Measurements from ENCODE around the gene IRF7. TPM values are rescaled to one million over a fixed set of nuclear protein-coding genes. Genes with fewer than 3 reads are reported as not detected.

Gene IRF7
- total RNA-seq, 4 donors from 2014 or later, result 11.3 to 39.6 (median 14.2) TPM

DNA sequence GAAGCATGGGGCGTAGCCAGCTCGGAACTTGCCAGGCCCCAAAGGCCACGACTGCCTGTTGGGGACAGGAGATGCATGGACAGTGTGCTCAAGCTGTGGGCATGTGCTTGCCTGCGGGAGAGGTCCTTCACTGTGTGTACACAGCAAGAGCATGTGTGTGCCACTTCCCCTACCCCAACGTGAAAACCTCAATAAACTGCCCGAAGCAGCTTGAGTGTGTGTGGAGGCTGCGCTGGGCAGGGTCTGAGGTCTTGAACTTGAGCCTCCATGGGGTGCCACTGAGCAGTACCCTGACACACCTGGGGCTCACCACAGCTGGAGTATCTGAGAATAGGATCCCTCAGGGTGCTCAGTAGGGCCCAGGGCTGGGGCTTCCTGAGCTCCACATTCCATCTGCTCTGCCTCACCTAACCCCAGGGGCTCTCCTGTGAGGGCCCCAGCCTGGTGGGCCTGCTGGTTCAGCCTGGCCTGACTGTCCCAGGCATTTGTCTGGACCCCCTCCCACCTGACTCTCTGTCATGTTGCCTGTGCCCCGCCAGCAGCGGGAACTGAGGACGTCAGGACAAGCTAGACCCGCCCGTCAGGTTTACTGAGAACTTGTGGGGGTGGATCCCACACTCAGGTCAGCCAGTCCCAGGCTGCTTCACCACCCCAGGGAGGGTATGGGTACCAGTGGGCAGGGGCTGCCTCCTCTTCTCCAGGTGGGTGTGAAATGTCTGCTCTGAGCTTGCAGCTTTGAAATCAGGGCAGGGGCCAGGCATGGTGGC lies 51.8 kb downstream of the IRF7 start:
- Histone ChIP-seq H3K36me3 (no peaks in the 10 kb centered on the region), H3K4me1 (peaks cover 19 to 35% (median 33%) of the 10 kb centered on the region in 4 donors), H3K9me3 (no peaks in the 10 kb centered on the region), H3K27me3 (peaks cover 0 to 8% (median 0%) of the 10 kb centered on the region in 4 donors), H3K27ac (replicated peaks in 1 of 4) (no peak overlapping the region), H3K4me3 (no peak overlapping the region)
- TF ChIP-seq POLR2AphosphoS5 (IDR thresholded peaks at IDR 0.05) (no peak), EP300 (IDR thresholded peaks at IDR 0.05) (no peak), POLR2A (IDR thresholded peaks at IDR 0.05; ENCODE audit: low read depth) (no peak)
- TF ChIP-seq, protein P1, sequence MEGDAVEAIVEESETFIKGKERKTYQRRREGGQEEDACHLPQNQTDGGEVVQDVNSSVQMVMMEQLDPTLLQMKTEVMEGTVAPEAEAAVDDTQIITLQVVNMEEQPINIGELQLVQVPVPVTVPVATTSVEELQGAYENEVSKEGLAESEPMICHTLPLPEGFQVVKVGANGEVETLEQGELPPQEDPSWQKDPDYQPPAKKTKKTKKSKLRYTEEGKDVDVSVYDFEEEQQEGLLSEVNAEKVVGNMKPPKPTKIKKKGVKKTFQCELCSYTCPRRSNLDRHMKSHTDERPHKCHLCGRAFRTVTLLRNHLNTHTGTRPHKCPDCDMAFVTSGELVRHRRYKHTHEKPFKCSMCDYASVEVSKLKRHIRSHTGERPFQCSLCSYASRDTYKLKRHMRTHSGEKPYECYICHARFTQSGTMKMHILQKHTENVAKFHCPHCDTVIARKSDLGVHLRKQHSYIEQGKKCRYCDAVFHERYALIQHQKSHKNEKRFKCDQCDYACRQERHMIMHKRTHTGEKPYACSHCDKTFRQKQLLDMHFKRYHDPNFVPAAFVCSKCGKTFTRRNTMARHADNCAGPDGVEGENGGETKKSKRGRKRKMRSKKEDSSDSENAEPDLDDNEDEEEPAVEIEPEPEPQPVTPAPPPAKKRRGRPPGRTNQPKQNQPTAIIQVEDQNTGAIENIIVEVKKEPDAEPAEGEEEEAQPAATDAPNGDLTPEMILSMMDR (IDR thresholded peaks at IDR 0.05), result no peak
- WGBS, result 85% methylated on average over 6 of the region's 12 CpGs
- no peak for DNase-seq (ENCODE audit: extremely low spot score)
- intact Hi-C loops (cut with DNase I), result no loop called here

DNA sequence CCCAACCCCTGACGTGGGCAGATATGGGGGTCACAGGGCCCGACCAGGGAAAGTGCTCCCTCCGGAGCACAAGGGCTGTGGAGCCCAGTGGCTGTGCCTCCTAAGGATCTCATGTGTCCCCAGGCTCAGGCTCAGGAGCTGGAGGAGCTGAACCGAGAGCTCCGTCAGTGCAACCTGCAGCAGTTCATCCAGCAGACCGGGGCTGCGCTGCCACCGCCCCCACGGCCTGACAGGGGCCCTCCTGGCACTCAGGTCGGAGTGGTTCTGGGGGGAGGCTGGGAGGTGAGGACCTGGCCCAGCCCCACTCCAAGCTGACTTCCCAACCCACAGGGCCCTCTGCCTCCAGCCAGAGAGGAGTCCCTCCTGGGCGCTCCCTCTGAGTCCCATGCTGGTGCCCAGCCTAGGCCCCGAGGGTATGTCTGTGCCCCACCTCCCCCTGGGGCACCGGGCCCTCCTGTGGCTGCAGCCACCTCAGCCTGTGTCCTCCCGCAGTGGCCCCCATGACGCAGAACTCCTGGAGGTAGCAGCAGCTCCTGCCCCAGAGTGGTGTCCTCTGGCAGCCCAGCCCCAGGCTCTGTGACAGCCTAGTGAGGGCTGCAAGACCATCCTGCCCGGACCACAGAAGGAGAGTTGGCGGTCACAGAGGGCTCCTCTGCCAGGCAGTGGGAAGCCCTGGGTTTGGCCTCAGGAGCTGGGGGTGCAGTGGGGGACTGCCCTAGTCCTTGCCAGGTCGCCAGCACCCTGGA lies 52.5 kb downstream of the IRF7 start:
- Histone ChIP-seq H3K27me3 (peaks cover 0 to 16% (median 0%) of the 10 kb centered on the region in 4 donors), H3K27ac (replicated peaks in 1 of 4) (no peak overlapping the region), H3K9me3 (no peaks in the 10 kb centered on the region), H3K4me1 (peaks cover 17 to 33% (median 31%) of the 10 kb centered on the region in 4 donors), H3K4me3 (no peak overlapping the region), H3K36me3 (no peaks in the 10 kb centered on the region)
- no peak for DNase-seq (ENCODE audit: extremely low spot score)
- TF ChIP-seq POLR2AphosphoS5 (IDR thresholded peaks at IDR 0.05) (no peak), EP300 (IDR thresholded peaks at IDR 0.05) (no peak)
- 100% methylated on average over 1 of the region's 18 CpGs for WGBS
- intact Hi-C loops (cut with DNase I), result no loop called here

Small RNA genes lying within 50 kb of the gene (small RNA-seq; reads per million reads assigned to genes)
- gene MIR210, result 16.7 to 22.3 (median 21.1) reads per million in 3 donors

Other genes with a start within 250 kb of the IRF7 start
- 10 to 100 TPM in 1 of 4 donors, 1 to 10 TPM in 3; 2.5 to 12.0 (median 5.7) TPM for gene B4GALNT4, start 246.5 kb downstream of the IRF7 start, total RNA-seq
- gene PKP3, start 221.7 kb downstream of the IRF7 start, total RNA-seq, result 1 to 10 TPM in 1 of 4 donors, under 1 TPM in 3; 0.17 to 1.1 (median 0.51) TPM
- 10 to 100 TPM; 45.7 to 72.9 (median 50.5) TPM for gene SIGIRR, start 201.0 kb downstream of the IRF7 start, total RNA-seq
- under 1 TPM in 3 of 4 donors, not detected in 1; 0.11 to 0.42 (median 0.32) TPM for gene ANO9, start 173.9 kb downstream of the IRF7 start, total RNA-seq
- gene PTDSS2, start 165.7 kb downstream of the IRF7 start, total RNA-seq, result 10 to 100 TPM; 23.9 to 58.3 (median 30.2) TPM
- gene RNH1, start 108.7 kb downstream of the IRF7 start, total RNA-seq, result 100 to 1,000 TPM; 280 to 367 (median 334) TPM
- gene HRAS, start 80.4 kb downstream of the IRF7 start, total RNA-seq, result 10 to 100 TPM; 45.7 to 85.2 (median 61.7) TPM
- under 1 TPM in 2 of 4 donors, not detected in 2; 0.19 to 0.33 TPM for gene LRRC56, start 78.4 kb downstream of the IRF7 start, total RNA-seq
- gene LMNTD2, start 55.2 kb downstream of the IRF7 start, total RNA-seq, result 1 to 10 TPM in 3 of 4 donors, under 1 TPM in 1; 0.52 to 3.1 (median 1.7) TPM
- 10 to 100 TPM in 3 of 4 donors, 1 to 10 TPM in 1; 2.9 to 24.4 (median 13.7) TPM for gene RASSF7, start 55.0 kb downstream of the IRF7 start, total RNA-seq
- gene PHRF1, start 39.5 kb downstream of the IRF7 start, total RNA-seq, result 10 to 100 TPM; 24.5 to 38.2 (median 28.7) TPM
- gene CDHR5, start 9.0 kb upstream of the IRF7 start, total RNA-seq, result 1 to 10 TPM in 1 of 4 donors, not detected in 3; 1.3 TPM
- not detected for gene SCT, start 11.2 kb upstream of the IRF7 start, total RNA-seq
- 1 to 10 TPM in 1 of 4 donors, under 1 TPM in 2, not detected in 1; 0.26 to 1.1 (median 0.42) TPM for gene DRD4, start 21.3 kb upstream of the IRF7 start, total RNA-seq
- 10 to 100 TPM; 24.9 to 57.1 (median 39.4) TPM for gene DEAF1, start 79.3 kb upstream of the IRF7 start, total RNA-seq
- 10 to 100 TPM; 27.4 to 55.2 (median 39.6) TPM for gene TMEM80, start 79.9 kb upstream of the IRF7 start, total RNA-seq
- 10 to 100 TPM in 3 of 4 donors, 1 to 10 TPM in 1; 5.6 to 31.6 (median 24.9) TPM for gene EPS8L2, start 90.3 kb upstream of the IRF7 start, total RNA-seq
- 100 to 1,000 TPM; 168 to 231 (median 186) TPM for gene TALDO1, start 131.5 kb upstream of the IRF7 start, total RNA-seq
- gene GATD1, start 161.5 kb upstream of the IRF7 start, total RNA-seq, result 10 to 100 TPM; 24.0 to 37.7 (median 28.9) TPM
- 1 to 10 TPM in 3 of 4 donors, under 1 TPM in 1; 0.42 to 3.3 (median 2.6) TPM for gene CEND1, start 174.1 kb upstream of the IRF7 start, total RNA-seq
- gene SLC25A22, start 182.3 kb upstream of the IRF7 start, total RNA-seq, result 10 to 100 TPM in 1 of 4 donors, 1 to 10 TPM in 3; 5.0 to 11.0 (median 9.5) TPM
- gene PIDD1, start 189.3 kb upstream of the IRF7 start, total RNA-seq, result 10 to 100 TPM in 2 of 4 donors, 1 to 10 TPM in 2; 5.3 to 18.7 (median 9.6) TPM
- 100 to 1,000 TPM; 318 to 813 (median 686) TPM for gene RPLP2, start 194.0 kb upstream of the IRF7 start, total RNA-seq
- 100 to 1,000 TPM in 1 of 4 donors, 10 to 100 TPM in 3; 62.8 to 107 (median 77.6) TPM for gene PNPLA2, start 203.0 kb upstream of the IRF7 start, total RNA-seq
- 1 to 10 TPM; 5.3 to 8.4 (median 7.0) TPM for gene CRACR2B, start 212.0 kb upstream of the IRF7 start, total RNA-seq
- gene CD151, start 217.0 kb upstream of the IRF7 start, total RNA-seq, result 100 to 1,000 TPM; 219 to 730 (median 352) TPM
- gene POLR2L, start 226.6 kb upstream of the IRF7 start, total RNA-seq, result 100 to 1,000 TPM in 2 of 4 donors, 10 to 100 TPM in 2; 71.4 to 189 (median 92.3) TPM
- 100 to 1,000 TPM in 3 of 4 donors, 10 to 100 TPM in 1; 81.4 to 156 (median 129) TPM for gene TSPAN4, start 226.9 kb upstream of the IRF7 start, total RNA-seq

All from esophagus muscularis mucosa (tissue), 4 donors.